Measurements from ENCODE around the gene PLEKHH3. TPM values are rescaled to one million over a fixed set of nuclear protein-coding genes. Genes with fewer than 3 reads are reported as not detected.
"Not testable (repeated sequence)": the region's sequence is repeated elsewhere in the genome, so short reads cannot be mapped to it uniquely, and the experiment has no call there.

The PLEKHH3 gene
- total and polyA plus RNA-seq, 4 donors, result 4.2 to 10.3 (median 7.9) TPM

DNA sequence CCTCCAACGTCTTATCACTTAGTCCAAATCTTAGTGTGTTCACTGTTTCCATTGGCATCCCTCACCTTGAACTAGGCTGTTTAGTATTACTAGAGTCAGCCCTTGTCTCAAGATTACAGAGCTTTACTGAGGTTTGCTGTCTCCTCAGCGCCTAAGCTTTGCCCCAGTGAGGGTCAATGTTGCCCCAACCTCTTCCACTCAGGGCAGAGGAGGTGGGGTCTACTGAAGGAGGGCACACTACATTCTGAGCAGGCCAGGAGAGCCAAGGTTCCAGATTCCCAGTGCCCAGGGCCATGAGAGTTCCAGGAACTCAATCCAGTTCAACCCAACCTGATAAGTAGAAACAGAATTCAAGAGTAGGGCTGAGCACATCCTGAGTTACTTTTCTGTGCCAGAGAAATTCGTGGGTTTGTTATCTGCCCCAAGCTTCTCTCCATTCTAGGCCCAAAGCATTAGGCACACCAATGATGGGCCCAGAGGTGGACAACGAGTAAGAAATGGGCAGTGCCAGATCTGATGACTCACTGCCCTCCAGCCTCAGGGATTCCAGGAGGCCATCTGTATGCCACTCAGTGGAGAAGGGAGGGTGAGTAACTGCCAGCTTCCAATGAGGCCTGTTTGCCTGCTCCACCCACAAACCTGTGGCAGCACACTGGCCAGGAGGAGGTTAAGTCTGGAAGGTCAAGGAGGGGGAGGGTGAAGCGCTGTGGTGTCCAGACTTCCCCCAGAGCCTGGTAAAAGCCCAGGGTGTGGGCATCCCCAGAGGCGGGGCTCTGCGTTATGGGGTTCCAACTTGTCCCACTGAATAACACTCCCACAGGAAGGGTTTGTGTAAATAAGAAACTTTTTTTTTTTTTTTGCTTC, 9.5 kb downstream of the PLEKHH3 start:
- Histone ChIP-seq H3K4me3 (ENCODE audit: low read depth in 1 of 3, low read length in 3 of 3) (no peak overlapping the region), H3K27ac (ENCODE audit: low read depth in 1 of 2, low read length in 2 of 2) (peak overlapping the region; percentile 16 to 47), H3K4me1 (ENCODE audit: control insufficient read depth in 4 of 4, insufficient read depth in 4 of 4, low read length in 3 of 4) (peaks cover 9 to 26% (median 12%) of the 10 kb centered on the region in 4 donors), H3K36me3 (ENCODE audit: control insufficient read depth in 4 of 4, insufficient read depth in 3 of 4, low read depth in 1 of 4, low read length in 3 of 4) (peaks cover 5 to 19% (median 12%) of the 10 kb centered on the region in 4 donors), H3K9ac (ENCODE audit: low read depth in 1 of 2, low read length in 2 of 2) (no peak overlapping the region), H3K9me3 (ENCODE audit: control insufficient read depth in 4 of 4, low read length in 3 of 4) (no peaks in the 10 kb centered on the region), H3K27me3 (ENCODE audit: control insufficient read depth in 4 of 4, insufficient read depth in 4 of 4, low read length in 3 of 4) (no peaks in the 10 kb centered on the region)
- TF ChIP-seq, protein P1, sequence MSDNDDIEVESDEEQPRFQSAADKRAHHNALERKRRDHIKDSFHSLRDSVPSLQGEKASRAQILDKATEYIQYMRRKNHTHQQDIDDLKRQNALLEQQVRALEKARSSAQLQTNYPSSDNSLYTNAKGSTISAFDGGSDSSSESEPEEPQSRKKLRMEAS (IDR thresholded peaks at IDR 0.05), result no peak
- TF ChIP-seq ATF3 (IDR thresholded peaks at IDR 0.05), result no peak
- TF ChIP-seq EGR1 (IDR thresholded peaks at IDR 0.05; ENCODE audit: low read depth in 2 of 2), result no peak
- TF ChIP-seq JUND (IDR thresholded peaks at IDR 0.05), result peak; percentile 40 to 85
- DNase-seq (ENCODE audit: low spot score), result no peak
- 48% methylated on average over 7 of the region's 7 CpGs for WGBS

GRCh38 chr17:42666126-42666525, 10.7 kb downstream of the PLEKHH3 start:
- 91% methylated on average over 13 of the region's 16 CpGs for WGBS
- H3K27ac ChIP-seq (ENCODE audit: low read depth in 1 of 2, low read length in 2 of 2); H3K27me3 ChIP-seq (ENCODE audit: control insufficient read depth in 4 of 4, insufficient read depth in 4 of 4, low read length in 3 of 4); H3K9me3 ChIP-seq (ENCODE audit: control insufficient read depth in 4 of 4, low read length in 3 of 4); DNase-seq (ENCODE audit: low spot score); H3K4me3 ChIP-seq (ENCODE audit: low read depth in 1 of 3, low read length in 3 of 3); H3K9ac ChIP-seq (ENCODE audit: low read depth in 1 of 2, low read length in 2 of 2): not testable (repeated sequence)
- Histone ChIP-seq H3K36me3 (ENCODE audit: control insufficient read depth in 4 of 4, insufficient read depth in 3 of 4, low read depth in 1 of 4, low read length in 3 of 4) (peaks cover 2 to 11% (median 9%) of the 10 kb centered on the region in 4 donors), H3K4me1 (ENCODE audit: control insufficient read depth in 4 of 4, insufficient read depth in 4 of 4, low read length in 3 of 4) (peaks cover 9 to 26% (median 12%) of the 10 kb centered on the region in 4 donors)

DNA sequence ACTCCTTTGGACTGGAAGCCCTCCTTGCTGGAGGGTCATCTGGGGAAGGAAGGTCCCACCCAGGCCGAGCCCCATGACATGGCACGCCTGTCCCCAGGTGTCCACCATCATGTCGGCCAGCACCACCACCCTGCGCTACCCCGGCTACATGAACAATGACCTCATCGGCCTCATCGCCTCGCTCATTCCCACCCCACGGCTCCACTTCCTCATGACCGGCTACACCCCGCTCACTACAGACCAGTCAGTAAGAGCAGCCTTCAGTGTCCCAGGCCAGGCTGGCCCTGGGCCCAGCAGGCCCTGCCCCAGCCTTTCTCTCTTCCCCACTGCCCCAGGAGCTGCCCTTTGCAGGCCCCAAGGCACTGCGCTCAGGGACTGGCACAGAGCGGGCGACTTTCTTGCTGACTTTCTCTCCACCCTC, 11.2 kb downstream of the PLEKHH3 start:
- 89% methylated on average over 14 of the region's 14 CpGs for WGBS
- Histone ChIP-seq H3K27me3 (ENCODE audit: control insufficient read depth in 4 of 4, insufficient read depth in 4 of 4, low read length in 3 of 4) (no peaks in the 10 kb centered on the region), H3K4me3 (ENCODE audit: low read depth in 1 of 3, low read length in 3 of 3) (no peak overlapping the region), H3K36me3 (ENCODE audit: control insufficient read depth in 4 of 4, insufficient read depth in 3 of 4, low read depth in 1 of 4, low read length in 3 of 4) (peaks cover 2 to 8% (median 7%) of the 10 kb centered on the region in 4 donors), H3K4me1 (ENCODE audit: control insufficient read depth in 4 of 4, insufficient read depth in 4 of 4, low read length in 3 of 4) (peaks cover 9 to 26% (median 12%) of the 10 kb centered on the region in 4 donors), H3K27ac (ENCODE audit: low read depth in 1 of 2, low read length in 2 of 2) (no peak overlapping the region), H3K9me3 (ENCODE audit: control insufficient read depth in 4 of 4, low read length in 3 of 4) (no peaks in the 10 kb centered on the region), H3K9ac (ENCODE audit: low read depth in 1 of 2, low read length in 2 of 2) (no peak overlapping the region)
- TF ChIP-seq HNF4G (IDR thresholded peaks at IDR 0.05) (no peak), FOXA2 (IDR thresholded peaks at IDR 0.05) (no peak), EGR1 (IDR thresholded peaks at IDR 0.05; ENCODE audit: low read depth in 2 of 2) (no peak), RAD21 (IDR thresholded peaks at IDR 0.05) (no peak), RXRA (IDR thresholded peaks at IDR 0.05) (no peak)
- TF ChIP-seq, protein P2, sequence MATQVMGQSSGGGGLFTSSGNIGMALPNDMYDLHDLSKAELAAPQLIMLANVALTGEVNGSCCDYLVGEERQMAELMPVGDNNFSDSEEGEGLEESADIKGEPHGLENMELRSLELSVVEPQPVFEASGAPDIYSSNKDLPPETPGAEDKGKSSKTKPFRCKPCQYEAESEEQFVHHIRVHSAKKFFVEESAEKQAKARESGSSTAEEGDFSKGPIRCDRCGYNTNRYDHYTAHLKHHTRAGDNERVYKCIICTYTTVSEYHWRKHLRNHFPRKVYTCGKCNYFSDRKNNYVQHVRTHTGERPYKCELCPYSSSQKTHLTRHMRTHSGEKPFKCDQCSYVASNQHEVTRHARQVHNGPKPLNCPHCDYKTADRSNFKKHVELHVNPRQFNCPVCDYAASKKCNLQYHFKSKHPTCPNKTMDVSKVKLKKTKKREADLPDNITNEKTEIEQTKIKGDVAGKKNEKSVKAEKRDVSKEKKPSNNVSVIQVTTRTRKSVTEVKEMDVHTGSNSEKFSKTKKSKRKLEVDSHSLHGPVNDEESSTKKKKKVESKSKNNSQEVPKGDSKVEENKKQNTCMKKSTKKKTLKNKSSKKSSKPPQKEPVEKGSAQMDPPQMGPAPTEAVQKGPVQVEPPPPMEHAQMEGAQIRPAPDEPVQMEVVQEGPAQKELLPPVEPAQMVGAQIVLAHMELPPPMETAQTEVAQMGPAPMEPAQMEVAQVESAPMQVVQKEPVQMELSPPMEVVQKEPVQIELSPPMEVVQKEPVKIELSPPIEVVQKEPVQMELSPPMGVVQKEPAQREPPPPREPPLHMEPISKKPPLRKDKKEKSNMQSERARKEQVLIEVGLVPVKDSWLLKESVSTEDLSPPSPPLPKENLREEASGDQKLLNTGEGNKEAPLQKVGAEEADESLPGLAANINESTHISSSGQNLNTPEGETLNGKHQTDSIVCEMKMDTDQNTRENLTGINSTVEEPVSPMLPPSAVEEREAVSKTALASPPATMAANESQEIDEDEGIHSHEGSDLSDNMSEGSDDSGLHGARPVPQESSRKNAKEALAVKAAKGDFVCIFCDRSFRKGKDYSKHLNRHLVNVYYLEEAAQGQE (IDR thresholded peaks at IDR 0.05), result no peak
- no peak for DNase-seq (ENCODE audit: low spot score)
